Smooth muscle cell (in vitro differentiated cells): ENCODE data around the gene TNFRSF1B. TPM values are rescaled to one million over a fixed set of nuclear protein-coding genes. Genes with fewer than 3 reads are reported as not detected.

ENCODE experiments used
- DNase-seq: peaks from one replicate; lab custom pipeline; 2025; ENCODE audit not compliant: unreplicated experiment; lab: John Stamatoyannopoulos, UW
- H2AFZ ChIP-seq: fragments of 200-600 bp; sonication (generic); 2 replicates; pipeline ENCODE4 v1.6.0; 2016; ENCODE audit warnings: antibody characterized with exemption, low read depth, mild to moderate bottlenecking
- H3F3A ChIP-seq: fragments of 200-600 bp; sonication (generic); 2 replicates; pipeline ENCODE4 v1.6.0; 2017; ENCODE audit warnings: antibody characterized with exemption, low read depth
- H3K27ac ChIP-seq: fragments of 200-600 bp; sonication (generic); 2 replicates; pipeline ENCODE4 v1.5.1; 2016; ENCODE audit warnings: low read depth, mild to moderate bottlenecking
- H3K27me3 ChIP-seq: fragments of 200-600 bp; sonication (generic); 2 replicates; pipeline ENCODE4 v1.6.1; 2016; ENCODE audit warnings: low read depth, mild to moderate bottlenecking
- H3K36me3 ChIP-seq: fragments of 200-600 bp; sonication (generic); 2 replicates; pipeline ENCODE4 v1.5.1; 2016; ENCODE audit warnings: low read depth
- H3K4me1 ChIP-seq: fragments of 200-600 bp; sonication (generic); 2 replicates; pipeline ENCODE4 v1.5.1; 2016; ENCODE audit warnings: low read depth
- H3K4me2 ChIP-seq: fragments of 200-600 bp; sonication (generic); 2 replicates; pipeline ENCODE4 v1.6.0; 2016; ENCODE audit warnings: mild to moderate bottlenecking
- H3K4me3 ChIP-seq: fragments of 200-600 bp; sonication (generic); 2 replicates; pipeline ENCODE4 v1.5.1; 2016; ENCODE audit warnings: mild to moderate bottlenecking
- H3K79me2 ChIP-seq: fragments of 200-600 bp; sonication (generic); 2 replicates; pipeline ENCODE4 v1.6.0; 2016; ENCODE audit warnings: low read depth, mild to moderate bottlenecking
- H3K9ac ChIP-seq: fragments of 200-600 bp; sonication (generic); 2 replicates; pipeline ENCODE4 v1.6.0; 2016; ENCODE audit warnings: low read depth
- H3K9me3 ChIP-seq: fragments of 200-600 bp; sonication (generic); replicated peaks from 2 replicates; pipeline ENCODE4 v1.5.1; 2016; ENCODE audit warnings: low read depth
- H4K20me1 ChIP-seq: fragments of 200-600 bp; sonication (generic); 2 replicates; pipeline ENCODE4 v1.6.0; 2016; ENCODE audit warnings: low read depth
- CTCF ChIP-seq: fragments of 200-600 bp; sonication (generic); IDR thresholded peaks from 2 replicates; pipeline ENCODE4 v1.5.1; 2017; ENCODE audit warnings: borderline replicate concordance, mild to moderate bottlenecking, antibody characterized with exemption; ENCODE audit not compliant: insufficient read depth, poor library complexity, severe bottlenecking
- WGBS: methylation state at CpG from one replicate; pipeline ENCODE4 v1.1.7; 2016; ENCODE audit warnings: low lambda C conversion rate; 5-methylcytosine and 5-hydroxymethylcytosine counted together
- polyA plus RNA-seq: library from polyadenylated mRNA; unstranded; fragments of >200 nt; fragmentation: Nextera tagmentation; extraction: Ambion mirVana; gene quantifications from 2 replicates; pipeline ENCODE4 v1.2.1, GENCODE V29; 2016
- total RNA-seq: library from RNA; depleted of rRNA; stranded (reverse); fragments of >200 nt; gene quantifications from 2 replicates; pipeline ENCODE4 v1.2.3, GENCODE V29; 2014

Gene TNFRSF1B
- total and polyA plus RNA-seq, 2 experiments from 2014 or later = 9.0 to 20.3 TPM

- Histone ChIP-seq H3K4me3 (no peak overlapping the region), H3K27me3 (no peaks in the 10 kb centered on the region), H2AFZ (no peak overlapping the region), H3K27ac (no peak overlapping the region), H3K4me2 (no peak overlapping the region), H3K9ac (no peak overlapping the region), H3K4me1 (no peaks in the 10 kb centered on the region), H3K9me3 (no peaks in the 10 kb centered on the region), H3K79me2 (no peaks in the 10 kb centered on the region), H4K20me1 (no peaks in the 10 kb centered on the region), H3F3A (no peaks in the 10 kb centered on the region), H3K36me3 (no peaks in the 10 kb centered on the region)
- TF ChIP-seq CTCF = no peak
- WGBS = 94% methylated on average over 18 of the region's 18 CpGs
- no peak for DNase-seq
These were observed 34.8 kb downstream of the TNFRSF1B start for GRCh38 chr1:12201352-12202189.

GRCh38 chr1:12202190-12202497 is 35.4 kb downstream of the TNFRSF1B start:
- no peak overlapping the region for H3K27ac ChIP-seq
- no peak overlapping the region for H3K9ac ChIP-seq
- H3K9me3 ChIP-seq = no peaks in the 10 kb centered on the region
- no peaks in the 10 kb centered on the region for H4K20me1 ChIP-seq
- WGBS = 88% methylated on average over 6 of the region's 6 CpGs
- H3K4me3 ChIP-seq = no peak overlapping the region
- no peak for TF ChIP-seq CTCF
- no peaks in the 10 kb centered on the region for H3F3A ChIP-seq
- DNase-seq = no peak
- H3K79me2 ChIP-seq = no peaks in the 10 kb centered on the region
- no peak overlapping the region for H3K4me2 ChIP-seq
- no peaks in the 10 kb centered on the region for H3K27me3 ChIP-seq
- no peaks in the 10 kb centered on the region for H3K4me1 ChIP-seq
- H2AFZ ChIP-seq = no peak overlapping the region
- no peaks in the 10 kb centered on the region for H3K36me3 ChIP-seq

- Histone ChIP-seq H4K20me1 (no peaks in the 10 kb centered on the region), H3K9me3 (no peaks in the 10 kb centered on the region), H3K27ac (no peak overlapping the region), H3K9ac (no peak overlapping the region), H3K79me2 (no peaks in the 10 kb centered on the region), H3K4me3 (no peak overlapping the region), H3K27me3 (no peaks in the 10 kb centered on the region), H3F3A (no peaks in the 10 kb centered on the region), H3K4me2 (no peak overlapping the region), H2AFZ (no peak overlapping the region), H3K36me3 (no peaks in the 10 kb centered on the region), H3K4me1 (no peaks in the 10 kb centered on the region)
- no peak for TF ChIP-seq CTCF
- no peak for DNase-seq
- WGBS = 89% methylated on average over 4 of the region's 4 CpGs
These were observed 35.8 kb downstream of the TNFRSF1B start for GRCh38 chr1:12202577-12202976.
